ENCODE data around the gene WIPI1.

DNA sequence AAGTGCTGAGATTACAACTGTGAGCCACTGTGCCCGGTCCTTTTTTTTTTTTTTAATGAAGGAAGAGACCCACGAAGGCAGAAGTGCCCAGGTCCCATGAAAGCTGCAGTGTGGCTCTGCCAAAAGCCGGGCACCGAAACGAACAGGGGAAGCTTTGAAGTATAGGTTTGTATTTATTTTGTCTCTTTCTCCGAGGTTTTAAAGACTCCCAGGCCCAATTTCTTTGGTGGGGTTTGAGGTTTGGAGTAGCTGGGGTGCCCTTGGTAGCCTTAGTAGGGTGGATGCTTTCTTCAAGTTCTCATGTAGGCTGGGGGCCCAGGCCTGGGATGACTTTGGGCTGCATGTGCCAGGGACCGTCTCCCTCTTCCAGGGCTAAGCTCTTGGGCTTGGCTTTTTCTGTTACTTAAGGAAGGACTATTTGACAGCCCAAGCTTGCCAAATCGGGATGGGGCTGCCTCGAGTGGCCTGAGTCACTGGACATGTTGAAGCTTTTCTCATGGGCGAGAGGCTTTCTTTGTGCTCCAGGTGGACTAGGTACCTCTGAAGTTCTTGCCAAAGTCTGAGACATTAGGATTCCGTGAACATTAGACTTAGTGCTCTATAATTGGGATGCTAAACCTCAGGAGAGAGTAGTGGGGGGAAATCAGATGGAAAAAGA, 66.3 kb downstream of the WIPI1 start:
- TF ChIP-seq, protein P1, sequence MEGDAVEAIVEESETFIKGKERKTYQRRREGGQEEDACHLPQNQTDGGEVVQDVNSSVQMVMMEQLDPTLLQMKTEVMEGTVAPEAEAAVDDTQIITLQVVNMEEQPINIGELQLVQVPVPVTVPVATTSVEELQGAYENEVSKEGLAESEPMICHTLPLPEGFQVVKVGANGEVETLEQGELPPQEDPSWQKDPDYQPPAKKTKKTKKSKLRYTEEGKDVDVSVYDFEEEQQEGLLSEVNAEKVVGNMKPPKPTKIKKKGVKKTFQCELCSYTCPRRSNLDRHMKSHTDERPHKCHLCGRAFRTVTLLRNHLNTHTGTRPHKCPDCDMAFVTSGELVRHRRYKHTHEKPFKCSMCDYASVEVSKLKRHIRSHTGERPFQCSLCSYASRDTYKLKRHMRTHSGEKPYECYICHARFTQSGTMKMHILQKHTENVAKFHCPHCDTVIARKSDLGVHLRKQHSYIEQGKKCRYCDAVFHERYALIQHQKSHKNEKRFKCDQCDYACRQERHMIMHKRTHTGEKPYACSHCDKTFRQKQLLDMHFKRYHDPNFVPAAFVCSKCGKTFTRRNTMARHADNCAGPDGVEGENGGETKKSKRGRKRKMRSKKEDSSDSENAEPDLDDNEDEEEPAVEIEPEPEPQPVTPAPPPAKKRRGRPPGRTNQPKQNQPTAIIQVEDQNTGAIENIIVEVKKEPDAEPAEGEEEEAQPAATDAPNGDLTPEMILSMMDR (IDR thresholded peaks at IDR 0.05; ENCODE audit: poor library complexity) = no peak
- TF ChIP-seq EZH2phosphoT487 (IDR thresholded peaks at IDR 0.05; ENCODE audit: low read depth, severe bottlenecking, unreplicated experiment) (no peak), EZH2 (IDR thresholded peaks at IDR 0.05; ENCODE audit: borderline replicate concordance) (no peak)
